ENCODE data around the gene SPATA20. TPM values are rescaled to one million over a fixed set of nuclear protein-coding genes. Genes with fewer than 3 reads are reported as not detected.

Gene SPATA20
- total RNA-seq, 1 donor from 2014 or later: 463 TPM

GRCh38 chr17:50587571-50587970 lies 40.6 kb downstream of the SPATA20 start:
- Histone ChIP-seq H3K9me3 (no peaks in the 10 kb centered on the region), H3K27ac (no peak overlapping the region), H3K4me1 (peaks cover 5 to 18% of the 10 kb centered on the region in 2 donors), H3K36me3 (no peaks in the 10 kb centered on the region), H3K4me3 (no peak overlapping the region), H3K27me3 (no peaks in the 10 kb centered on the region)
- no peak for TF ChIP-seq CTCF (IDR thresholded peaks at IDR 0.05)
- intact Hi-C loops (cut with DNase I): no loop called here
- DNase-seq (ENCODE audit: low spot score in 2 of 2): no peak

- TF ChIP-seq CTCF (IDR thresholded peaks at IDR 0.05): no peak
- no peak overlapping the region for H3K4me3 ChIP-seq
- no peak for DNase-seq (ENCODE audit: low spot score in 2 of 2)
- peaks cover 5 to 26% of the 10 kb centered on the region in 2 donors for H3K4me1 ChIP-seq
- intact Hi-C loops (cut with DNase I): no loop called here
- H3K9me3 ChIP-seq: no peaks in the 10 kb centered on the region
- no peaks in the 10 kb centered on the region for H3K36me3 ChIP-seq
- H3K27ac ChIP-seq: no peak overlapping the region
- H3K27me3 ChIP-seq: no peaks in the 10 kb centered on the region
Observed at GRCh38 chr17:50588391-50589049, 41.5 kb downstream of the SPATA20 start.

- peaks cover 5 to 26% of the 10 kb centered on the region in 2 donors for H3K4me1 ChIP-seq
- TF ChIP-seq CTCF (IDR thresholded peaks at IDR 0.05): no peak
- H3K27ac ChIP-seq: no peak overlapping the region
- no peak for DNase-seq (ENCODE audit: low spot score in 2 of 2)
- no peaks in the 10 kb centered on the region for H3K27me3 ChIP-seq
- H3K36me3 ChIP-seq: no peaks in the 10 kb centered on the region
- no peaks in the 10 kb centered on the region for H3K9me3 ChIP-seq
- H3K4me3 ChIP-seq: no peak overlapping the region
- intact Hi-C loops (cut with DNase I): no loop called here
Observed at GRCh38 chr17:50589095-50589705, 42.2 kb downstream of the SPATA20 start.

GRCh38 chr17:50590946-50591737 lies 44.2 kb downstream of the SPATA20 start:
- Histone ChIP-seq H3K27ac (no peak overlapping the region), H3K4me1 (peaks cover 5 to 26% of the 10 kb centered on the region in 2 donors), H3K27me3 (no peaks in the 10 kb centered on the region), H3K9me3 (no peaks in the 10 kb centered on the region), H3K36me3 (no peaks in the 10 kb centered on the region), H3K4me3 (no peak overlapping the region)
- intact Hi-C loops (cut with DNase I): no loop called here
- no peak for TF ChIP-seq CTCF (IDR thresholded peaks at IDR 0.05)
- no peak for DNase-seq (ENCODE audit: low spot score in 2 of 2)

- intact Hi-C loops (cut with DNase I): no loop called here
- peaks cover 5 to 26% of the 10 kb centered on the region in 2 donors for H3K4me1 ChIP-seq
- no peak overlapping the region for H3K27ac ChIP-seq
- DNase-seq (ENCODE audit: low spot score in 2 of 2): no peak
- no peak for TF ChIP-seq CTCF (IDR thresholded peaks at IDR 0.05)
- H3K4me3 ChIP-seq: no peak overlapping the region
- H3K27me3 ChIP-seq: no peaks in the 10 kb centered on the region
- H3K36me3 ChIP-seq: no peaks in the 10 kb centered on the region
- H3K9me3 ChIP-seq: no peaks in the 10 kb centered on the region
Observed at GRCh38 chr17:50593321-50593720, 46.3 kb downstream of the SPATA20 start.
